AG04449 (cell line): ENCODE data around the gene LCN1.
A peak's percentile ranks its signal among the peaks of the same experiment; 100 is the strongest.

Experiments used
- CTCF ChIA-PET: fragments of 350-600 bp; formaldehyde crosslinking; extraction: SDS; loops from one replicate; lab custom pipeline; 2021; ENCODE audit warnings: antibody characterized with exemption; lab: Yijun Ruan, JAX
- POLR2A ChIA-PET: fragments of 400-600, 350-600 bp; formaldehyde crosslinking; extraction: SDS; loops from one replicate; lab custom pipeline; 2020; ENCODE audit warnings: antibody characterized with exemption, inconsistent platforms; lab: Yijun Ruan, JAX
- DNase-seq: peaks from one replicate; pipeline ENCODE4 v3.0.0-alpha.2; 2010; ENCODE audit warnings: low read depth, low spot score
- H3K4me3 ChIP-seq: 2 replicates; pipeline ENCODE4 v1.5.1; 2011; ENCODE audit warnings: low read depth, mild to moderate bottlenecking, control low read depth, low read length
- CTCF ChIP-seq: IDR thresholded peaks from one replicate; pipeline ENCODE4 v1.5.1; 2011; ENCODE audit warnings: mild to moderate bottlenecking, moderate library complexity, low read length, control low read depth, inconsistent platforms; ENCODE audit not compliant: insufficient read depth; ENCODE audit errors: missing control alignments

Gene LCN1

GRCh38 chr9:135520916-135521607 lies at the start of gene LCN1:
LCN1 (plus strand) TSS chr9:135521440; CDS start chr9:135521498, 58 bp downstream.
- TF ChIP-seq CTCF: no peak
- no peak for DNase-seq
- ChIA-PET POLR2A (no interaction called here), CTCF (no interaction called here)
- no peak within 1 kb of the TSS for H3K4me3 ChIP-seq

GRCh38 chr9:135471791-135472640 lies 49.2 kb upstream of the LCN1 start:
- CTCF ChIA-PET: interaction anchor here (1.0 kb wide), 1 partner anchor 132 kb away, joined by 3 read pairs; no protein-coding TSS in a partner anchor
- POLR2A ChIA-PET: no interaction called here
- H3K4me3 ChIP-seq: no peak overlapping the region
- no peak for DNase-seq
- TF ChIP-seq CTCF: no peak

DNA sequence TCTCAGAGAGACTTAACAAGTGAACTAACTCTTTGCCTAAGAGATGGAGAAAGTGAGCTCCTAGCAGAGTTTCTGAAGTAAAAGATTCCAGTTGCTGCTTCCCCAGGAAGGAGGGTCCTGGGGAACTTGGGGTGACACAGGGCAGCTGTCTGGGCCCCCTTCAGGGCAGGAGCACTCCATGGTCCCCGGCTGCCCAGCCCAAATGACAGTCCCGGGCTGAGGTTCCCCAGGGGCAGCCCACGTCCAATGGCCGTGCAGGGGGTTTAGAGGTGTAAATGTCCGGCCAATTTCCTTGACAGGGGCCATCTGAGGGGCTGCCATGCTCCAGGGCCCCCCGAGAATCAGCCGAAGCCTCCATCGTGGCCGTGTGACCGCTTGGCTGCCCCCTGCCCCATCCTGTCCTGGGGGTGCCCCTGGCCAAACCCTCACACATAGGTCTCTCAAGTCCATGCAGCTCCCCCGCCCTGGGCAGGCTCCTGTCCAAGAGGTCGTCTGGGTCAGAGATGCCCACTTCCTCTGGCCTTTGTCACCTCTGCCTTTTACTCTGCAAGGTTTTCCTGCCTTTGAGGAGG lies 47.2 kb upstream of the LCN1 start:
- ChIA-PET CTCF (interaction anchor here (1.4 kb wide), 1 partner anchor 11 kb away, joined by 3 read pairs; no protein-coding TSS in a partner anchor), POLR2A (no interaction called here)
- no peak for DNase-seq
- H3K4me3 ChIP-seq: no peak overlapping the region
- no peak for TF ChIP-seq CTCF

- POLR2A ChIA-PET: no interaction called here
- TF ChIP-seq CTCF: peak; percentile 53
- H3K4me3 ChIP-seq: no peak overlapping the region
- DNase-seq: no peak
- CTCF ChIA-PET: interaction anchor here (1.5 kb wide), 1 partner anchor 30 kb away, joined by 3 read pairs; no protein-coding TSS in a partner anchor
Observed at GRCh38 chr9:135474915-135475314, 46.3 kb upstream of the LCN1 start.

GRCh38 chr9:135476561-135477355 lies 44.5 kb upstream of the LCN1 start:
- POLR2A ChIA-PET: interaction anchor here (0.7 kb wide), 1 partner anchor 906 kb away, joined by 3 read pairs; no protein-coding TSS in a partner anchor
- TF ChIP-seq CTCF: no peak
- DNase-seq: no peak
- CTCF ChIA-PET: interaction anchor here (1.6 to 2.4 kb wide), 2 partner anchors 11 to 28 kb away, joined by 3 to 9 read pairs; no protein-coding TSS in a partner anchor
- H3K4me3 ChIP-seq: no peak overlapping the region
